Measurements from ENCODE around the gene LSM12.
"Not testable (repeated sequence)": the region's sequence is repeated elsewhere in the genome, so short reads cannot be mapped to it uniquely, and the experiment has no call there.

LSM12 gene

DNA sequence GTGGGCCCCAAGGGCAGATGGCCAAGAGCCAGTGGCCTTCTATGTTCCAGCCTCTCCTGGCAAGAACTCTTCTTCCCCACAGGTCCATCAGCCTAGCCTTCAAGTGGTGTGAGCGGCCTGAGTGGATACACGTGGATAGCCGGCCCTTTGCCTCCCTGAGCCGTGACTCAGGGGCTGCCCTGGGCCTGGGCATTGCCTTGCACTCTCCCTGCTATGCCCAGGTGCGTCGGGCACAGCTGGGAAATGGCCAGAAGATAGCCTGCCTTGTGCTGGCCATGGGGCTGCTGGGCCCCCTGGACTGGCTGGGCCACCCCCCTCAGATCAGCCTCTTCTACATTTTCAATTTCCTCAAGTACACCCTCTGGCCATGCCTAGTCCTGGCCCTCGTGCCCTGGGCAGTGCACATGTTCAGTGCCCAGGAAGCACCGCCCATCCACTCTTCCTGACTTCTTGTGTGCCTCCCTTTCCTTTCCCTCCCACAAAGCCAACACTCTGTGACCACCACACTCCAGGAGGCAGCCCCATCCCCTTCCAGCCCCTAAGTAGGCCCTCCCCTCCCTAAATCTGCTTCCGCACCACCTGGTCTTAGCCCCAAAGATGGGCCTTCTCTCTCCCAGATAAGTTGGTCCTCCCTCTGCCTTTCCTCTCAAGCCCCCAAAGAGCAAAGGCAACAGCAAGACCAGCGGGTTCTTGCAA, 9.3 kb upstream of the LSM12 start:
- DNase-seq = no peak

DNA sequence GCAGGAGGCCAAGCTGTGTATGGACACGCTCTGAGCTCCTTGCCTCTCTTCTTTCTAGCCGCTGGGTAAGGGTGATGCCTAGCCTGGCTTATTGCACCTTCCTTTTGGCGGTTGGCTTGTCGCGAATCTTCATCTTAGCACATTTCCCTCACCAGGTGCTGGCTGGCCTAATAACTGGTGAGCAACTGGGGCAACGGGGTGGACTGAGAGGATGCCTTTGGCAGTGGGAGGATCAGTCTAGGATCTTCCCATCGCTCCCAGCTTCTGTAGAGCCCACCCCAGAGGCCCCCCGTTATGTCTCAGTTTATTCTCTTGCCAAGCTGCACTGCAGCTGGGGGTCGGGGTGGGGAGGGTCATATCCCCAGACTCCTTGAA, 8.4 kb upstream of the LSM12 start:
- no peak for DNase-seq

DNA sequence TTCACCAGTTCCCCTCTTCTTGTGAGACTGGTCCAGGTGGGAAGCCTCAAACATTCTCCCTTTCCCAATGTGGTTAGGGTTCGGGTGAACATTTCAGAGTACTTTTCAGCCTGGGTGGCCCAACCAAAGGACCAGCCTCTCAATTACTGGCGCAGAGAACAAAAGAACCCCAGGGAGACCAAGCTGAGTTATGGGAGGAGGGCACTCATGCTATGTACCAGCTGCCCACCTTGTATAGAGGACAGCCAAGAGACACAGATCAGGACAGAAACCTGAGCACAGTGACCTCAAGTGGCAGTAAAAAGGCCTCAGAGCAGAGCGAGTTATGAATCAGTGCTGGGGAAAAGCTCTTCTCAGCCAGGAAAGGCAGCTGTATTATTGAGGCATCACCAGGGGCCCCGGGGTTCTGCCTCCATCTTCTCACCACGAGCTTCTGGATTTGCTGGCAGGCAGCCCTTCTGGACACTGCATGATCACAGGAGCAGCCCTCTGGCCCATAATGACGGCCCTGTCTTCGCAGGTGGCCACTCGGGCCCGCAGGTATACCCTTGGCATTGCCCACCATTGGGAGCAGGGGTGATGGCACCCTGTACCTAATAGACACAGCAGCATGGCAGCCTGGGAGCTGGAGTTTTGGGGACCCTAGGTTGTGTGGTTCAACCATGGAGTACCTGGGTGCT, 7.9 kb upstream of the LSM12 start:
- peak in 2 of 3 experiments; percentile 31 to 46 for DNase-seq

DNA sequence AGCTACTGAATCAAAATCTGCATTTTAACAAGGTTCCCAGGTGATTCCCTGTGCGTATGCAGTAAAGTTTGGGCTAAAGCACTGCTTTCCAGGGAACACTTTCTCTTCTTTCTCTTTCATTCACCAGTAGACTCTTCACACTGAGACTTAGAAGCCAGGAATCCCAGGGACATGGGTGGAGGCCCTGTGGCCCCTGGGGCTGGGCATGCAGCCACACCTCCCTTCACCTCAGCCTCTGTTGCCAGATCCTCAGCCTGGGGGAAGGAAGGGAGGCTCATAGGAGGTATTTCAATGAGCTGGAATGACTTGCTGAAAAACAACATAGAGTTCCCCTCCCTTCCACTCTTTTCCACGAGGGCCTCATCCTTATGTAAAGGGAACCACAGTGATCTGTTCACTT, 5.3 kb upstream of the LSM12 start:
- DNase-seq = no peak

DNA sequence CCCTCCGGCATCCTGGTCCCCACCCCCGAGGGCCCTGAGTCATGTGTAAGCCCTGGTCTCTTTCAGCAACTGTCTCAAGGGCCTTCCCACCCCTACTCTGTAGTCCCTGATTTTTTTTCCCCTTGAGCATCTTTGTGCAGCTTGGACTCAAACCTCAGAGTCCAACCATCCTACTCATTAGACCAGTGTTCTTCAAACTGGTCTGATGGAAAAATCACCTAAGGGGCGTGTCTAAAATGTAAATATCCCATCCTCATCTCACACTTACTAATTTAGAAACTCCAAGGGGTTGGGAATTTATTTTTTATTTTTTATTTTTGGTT, 4.7 kb upstream of the LSM12 start:
- DNase-seq = no peak

GRCh38 chr17:44070455-44071197, 4.2 kb upstream of the LSM12 start, which contains the start of gene G6PC3:
Gene G6PC3 (plus strand): TSS chr17:44070735. CDS start chr17:44070966, 231 bp downstream.
- peak; percentile 93 to 98 (median 93) for DNase-seq

GRCh38 chr17:44069974-44070454, 3.5 kb upstream of the LSM12 start:
- DNase-seq = peak in 1 of 3 experiments; percentile 49

GRCh38 chr17:44067545-44067940, 1.1 kb upstream of the LSM12 start:
- DNase-seq = no peak

DNA sequence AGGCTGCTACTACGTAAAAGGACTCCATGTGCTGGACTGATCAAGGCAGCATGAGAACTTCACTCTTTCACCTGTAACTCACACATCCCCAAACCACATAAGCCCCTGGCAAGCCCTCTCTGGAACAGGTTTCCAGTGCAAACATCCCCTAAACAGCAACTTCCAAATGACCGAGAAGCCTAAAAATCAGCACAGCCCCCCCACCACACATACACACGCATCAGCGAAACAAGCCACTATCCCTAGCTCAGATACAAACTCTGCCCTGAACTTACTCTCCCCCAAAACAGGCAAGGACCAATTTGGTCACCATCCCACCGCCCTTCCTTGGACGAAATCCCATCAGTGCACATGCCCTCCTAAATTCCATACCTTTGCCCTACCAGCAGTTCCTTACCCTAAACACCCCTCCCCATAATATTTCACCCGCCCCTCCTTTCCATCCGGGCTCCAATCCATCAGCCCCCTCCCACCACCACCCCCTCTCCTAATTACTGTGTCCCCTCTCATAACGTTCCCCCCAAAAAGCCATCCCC, 735 bp downstream of the LSM12 start:
- DNase-seq = peak in 2 of 3 experiments; percentile 36 to 50

- no peak for DNase-seq
These were observed 2.5 kb downstream of the LSM12 start for GRCh38 chr17:44063704-44064639.

DNA sequence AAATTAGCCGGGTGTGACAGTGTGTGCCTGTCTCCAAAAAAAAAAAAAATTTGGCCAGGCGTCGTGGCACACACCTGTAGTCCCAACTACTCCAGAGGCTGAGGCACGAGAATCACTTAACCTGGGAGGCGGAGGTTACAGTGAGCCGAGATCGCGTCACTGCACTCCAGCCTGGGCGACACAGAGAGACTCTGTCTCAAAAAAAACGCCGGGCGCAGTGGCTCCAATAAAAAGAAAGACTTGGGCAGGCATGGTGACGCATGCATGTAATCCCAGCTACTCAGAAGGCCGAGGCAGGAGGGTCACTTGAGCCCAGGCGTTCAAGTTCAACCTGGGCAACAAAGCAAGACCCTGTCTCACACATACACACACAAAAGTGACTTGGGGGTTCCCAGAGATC, 3.6 kb downstream of the LSM12 start:
- DNase-seq = no peak

GRCh38 chr17:44061446-44061845, 5.0 kb downstream of the LSM12 start:
- no peak for DNase-seq

DNA sequence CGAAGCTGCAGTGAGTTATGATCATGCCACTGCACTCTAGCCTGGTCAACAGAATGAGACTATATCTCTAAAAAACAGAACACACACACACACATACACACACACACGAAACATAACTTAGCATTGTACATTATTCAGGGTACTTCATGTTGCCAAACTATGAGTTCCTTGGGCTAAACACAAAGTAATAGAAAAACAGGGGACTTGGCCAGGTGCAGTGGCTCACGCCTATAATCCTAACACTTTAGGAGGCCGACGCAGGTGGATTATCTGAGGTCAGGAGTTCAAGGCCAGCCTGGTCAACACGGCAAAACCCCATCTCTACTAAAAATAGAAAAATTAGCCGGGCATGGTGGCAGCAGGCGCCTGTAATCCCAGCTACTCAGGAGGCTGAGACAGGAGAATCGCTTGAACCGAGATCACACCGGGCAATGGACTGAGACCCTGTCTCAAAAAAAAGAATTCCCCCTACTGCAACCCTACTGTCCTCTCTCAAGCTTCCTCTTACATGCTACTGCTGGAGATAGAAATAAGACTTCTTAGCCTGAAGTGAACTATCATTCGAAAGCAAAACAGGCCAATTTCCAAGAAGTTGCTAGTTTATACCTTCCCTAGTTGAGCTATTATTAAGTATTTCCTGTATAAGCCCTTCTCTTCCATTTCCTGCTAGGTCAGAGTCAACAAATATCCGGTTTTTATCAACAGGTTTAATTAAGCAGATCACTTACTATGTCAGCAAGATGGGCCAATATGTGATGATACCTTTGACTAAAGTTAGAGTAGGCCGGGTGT, 7.2 kb downstream of the LSM12 start:
- no peak for DNase-seq

DNA sequence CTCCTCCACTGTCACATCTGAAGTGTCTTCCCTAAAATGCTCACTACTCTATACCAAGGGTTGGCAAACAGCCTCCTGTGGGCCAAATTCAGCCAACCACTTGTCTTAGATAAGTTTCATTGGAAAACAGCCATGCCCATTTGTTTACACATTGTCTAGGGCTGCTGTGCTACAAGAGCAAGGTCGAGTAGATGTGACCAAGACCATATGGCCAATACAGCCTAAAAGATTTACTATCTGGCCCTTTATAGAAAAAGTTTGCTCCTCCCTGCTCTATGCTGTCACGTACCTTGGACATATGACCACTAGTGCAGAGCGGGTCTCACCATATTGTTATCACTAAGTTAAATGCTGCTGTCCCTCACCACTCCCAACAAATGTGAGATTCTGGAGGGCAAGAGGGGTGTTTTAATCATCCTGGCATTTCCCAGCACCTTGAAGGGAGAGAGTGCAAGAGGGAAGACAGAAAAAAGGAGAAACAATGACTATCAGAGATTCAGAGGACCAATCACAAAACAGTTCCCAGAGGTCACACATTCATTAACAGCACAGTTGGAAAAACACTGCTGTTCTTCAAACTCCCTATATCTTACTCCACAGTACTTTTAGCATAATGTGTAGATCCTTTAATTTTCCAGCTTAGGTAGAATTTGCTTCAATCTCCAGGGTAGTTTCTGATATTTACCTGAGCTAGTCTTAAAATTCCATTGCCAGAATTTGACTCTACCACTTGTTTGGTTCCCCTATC, 13.2 kb downstream of the LSM12 start:
- peak in 1 of 3 experiments; percentile 17 for DNase-seq

GRCh38 chr17:44049294-44050060, 17.0 kb downstream of the LSM12 start:
- no peak for DNase-seq

- DNase-seq = not testable (repeated sequence)
These were observed 19.6 kb downstream of the LSM12 start for GRCh38 chr17:44046893-44047292.

DNA sequence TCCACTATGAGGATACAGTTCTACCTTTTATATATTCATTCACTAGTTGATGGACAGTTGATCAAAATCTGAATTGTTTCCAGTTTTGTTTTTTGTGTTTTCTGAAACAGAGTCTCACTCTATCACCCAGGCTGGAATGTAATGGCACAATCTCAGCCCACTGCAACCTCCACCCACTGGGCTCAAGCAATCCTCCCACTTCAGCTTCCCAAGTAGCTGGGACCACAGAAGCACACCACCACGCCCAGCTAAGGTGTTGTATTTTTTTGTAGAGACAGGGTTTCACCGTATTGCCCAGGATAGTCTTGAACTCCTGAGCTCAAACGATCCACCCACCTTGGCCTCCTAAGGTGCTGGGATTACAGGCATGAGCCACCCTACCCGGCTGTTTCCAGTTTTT, 21.0 kb downstream of the LSM12 start:
- DNase-seq = no peak

DNA sequence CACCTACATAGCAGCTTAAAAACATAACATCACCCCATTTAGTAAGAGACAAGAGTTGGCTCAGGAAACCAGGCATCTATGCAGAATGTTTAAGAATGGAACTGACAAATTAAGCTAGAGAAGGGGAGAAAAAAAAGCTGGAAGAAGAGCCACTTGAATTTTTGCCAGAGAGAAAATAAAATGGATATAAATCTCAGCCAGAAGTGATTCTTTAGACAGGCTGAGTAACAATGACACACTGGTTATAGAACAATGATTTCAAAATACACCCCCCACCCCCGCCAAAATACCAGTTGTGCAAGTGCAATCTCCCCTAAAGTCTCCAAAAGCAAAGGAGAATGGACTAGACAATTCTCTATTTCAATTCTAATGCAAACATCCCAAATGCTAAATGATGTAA, 22.4 kb downstream of the LSM12 start:
- DNase-seq = no peak

- no peak for DNase-seq
These were observed 23.2 kb downstream of the LSM12 start for GRCh38 chr17:44043272-44043696.
